ENCODE measurements around the gene MYH16.
"Not testable (repeated sequence)": the region's sequence is repeated elsewhere in the genome, so short reads cannot be mapped to it uniquely, and the experiment has no call there.

MYH16 gene

GRCh38 chr7:99260395-99260794, 12.2 kb upstream of the MYH16 start:
- no peak for FAIRE-seq

DNA sequence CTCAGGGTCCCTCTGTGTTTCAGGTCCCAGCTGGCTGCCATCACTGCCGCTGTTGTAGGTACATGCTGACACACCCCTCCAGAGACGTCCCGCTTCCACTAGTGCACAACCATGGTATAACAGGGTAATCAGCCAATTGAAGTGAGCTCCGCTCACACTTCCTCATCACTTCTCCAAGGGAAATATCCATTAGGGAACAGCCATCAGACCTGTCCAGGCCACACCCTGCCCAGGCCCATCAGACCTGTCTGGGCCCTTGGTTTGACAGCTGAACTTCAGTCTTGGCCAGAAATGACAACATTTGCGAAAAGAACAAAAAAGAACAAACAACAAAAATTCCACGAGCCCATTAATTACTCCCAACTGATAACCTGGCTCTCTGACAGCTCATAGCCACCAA, 11.0 kb upstream of the MYH16 start:
- FAIRE-seq = no peak

DNA sequence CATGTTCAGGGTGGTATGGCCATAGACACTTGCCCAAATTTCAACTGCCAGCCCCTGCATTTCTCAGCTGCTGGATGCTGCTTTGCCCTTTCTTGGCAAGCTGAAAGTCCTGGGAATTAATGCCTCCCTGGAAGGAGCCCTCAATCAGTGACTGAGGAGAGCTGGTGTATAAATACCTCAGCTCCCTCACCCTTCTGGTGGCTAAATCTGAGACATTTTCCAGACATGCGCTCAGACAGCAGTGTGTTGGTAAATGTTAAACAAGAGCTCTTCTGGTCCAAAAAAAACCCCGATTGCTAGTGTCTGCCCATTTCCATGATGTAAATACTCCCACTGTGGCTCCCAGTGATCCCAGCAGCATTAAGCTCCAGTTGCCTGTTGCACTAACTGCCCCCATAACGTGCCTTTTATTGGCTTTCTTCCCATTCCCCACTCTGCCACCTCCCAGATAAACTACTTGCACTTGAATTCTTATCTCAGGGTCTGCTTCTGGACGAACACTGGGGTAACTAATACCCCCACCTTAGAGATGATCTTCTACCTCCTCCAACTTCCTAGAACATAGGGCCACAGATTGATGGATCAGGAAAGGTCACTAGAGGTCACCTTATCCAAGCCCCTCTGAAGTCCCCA, 6.7 kb upstream of the MYH16 start:
- no peak for FAIRE-seq

DNA sequence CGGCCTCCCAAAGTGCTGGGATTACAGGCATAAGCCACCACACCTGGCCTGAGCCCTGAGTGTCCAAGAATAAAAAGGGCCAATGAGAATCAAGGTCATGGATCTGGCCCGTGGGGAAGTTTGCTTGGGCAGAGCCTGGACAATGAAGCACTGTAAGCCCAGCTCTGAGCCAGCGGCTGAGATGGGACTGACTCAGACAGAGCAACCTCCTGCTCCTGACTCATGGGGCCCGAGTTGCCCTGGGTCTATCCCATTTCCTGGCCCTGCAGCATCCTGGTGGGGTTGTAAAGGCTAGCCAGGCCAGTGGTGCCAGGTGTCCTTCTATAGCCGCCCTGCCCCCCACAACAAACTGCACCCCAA, 5.2 kb upstream of the MYH16 start:
- no peak for FAIRE-seq

DNA sequence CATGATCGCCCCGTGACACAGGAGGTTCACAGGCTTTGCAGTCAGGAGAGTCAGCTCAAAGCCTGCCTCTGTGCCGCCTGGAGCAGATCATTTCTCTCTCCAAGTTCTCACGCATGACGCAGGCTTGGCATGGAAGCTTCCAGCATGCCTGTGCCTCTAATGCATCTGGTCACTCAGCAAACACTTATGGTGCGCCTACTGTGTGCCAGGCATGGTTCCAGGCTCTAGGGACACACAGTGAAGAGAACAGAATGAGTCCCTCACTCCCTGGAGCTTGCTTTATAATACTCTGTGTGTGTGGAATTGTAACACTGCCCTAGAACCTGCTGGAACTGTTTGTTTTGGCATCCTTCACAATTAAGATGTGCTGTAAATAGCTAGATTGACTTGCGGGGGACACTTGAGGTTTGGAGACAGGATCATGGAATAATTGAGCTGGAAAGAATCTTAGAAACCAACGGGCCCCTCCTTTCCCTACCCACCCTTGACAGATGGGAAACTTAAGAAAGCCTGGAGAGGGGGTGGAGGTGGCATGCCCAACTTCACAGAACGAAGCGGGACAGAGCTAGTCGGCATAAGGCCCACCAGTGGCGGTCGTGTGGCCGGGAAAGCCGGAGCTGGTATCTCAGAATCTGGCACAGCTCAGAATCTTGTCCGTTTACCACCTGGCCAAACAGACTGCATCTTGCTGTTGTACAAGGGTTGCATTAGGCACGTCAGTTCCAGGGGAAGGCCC, 4.6 kb upstream of the MYH16 start:
- FAIRE-seq = no peak

- FAIRE-seq = no peak
Measured at GRCh38 chr7:99268577-99268908, 4.1 kb upstream of the MYH16 start.

GRCh38 chr7:99270702-99271101, 1.9 kb upstream of the MYH16 start:
- no peak for FAIRE-seq

GRCh38 chr7:99273561-99273960, 922 bp downstream of the MYH16 start:
- FAIRE-seq = not testable (repeated sequence)

GRCh38 chr7:99274908-99275307, 2.3 kb downstream of the MYH16 start:
- FAIRE-seq = not testable (repeated sequence)

GRCh38 chr7:99275496-99275895, 2.9 kb downstream of the MYH16 start:
- no peak for FAIRE-seq

GRCh38 chr7:99278180-99278579, 5.5 kb downstream of the MYH16 start:
- FAIRE-seq = no peak

DNA sequence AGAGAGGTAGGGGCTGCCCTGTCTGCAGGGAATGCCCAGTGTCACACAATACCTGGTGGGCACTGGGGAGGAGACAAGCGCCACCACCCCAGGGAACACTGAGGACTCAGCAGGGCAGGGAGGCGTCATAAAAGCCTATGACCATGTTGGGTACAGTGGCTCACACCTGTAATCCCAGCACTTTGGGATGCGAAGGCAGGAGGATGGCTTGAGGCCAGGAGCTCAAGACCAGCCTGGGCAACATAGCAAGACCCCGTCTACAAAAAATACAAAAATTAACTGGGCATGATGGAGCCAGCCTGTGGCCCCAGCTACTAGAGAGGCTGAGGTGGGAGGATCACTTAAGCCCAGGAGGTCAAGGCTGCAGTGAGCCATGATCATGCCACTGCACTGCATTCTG, 11.5 kb downstream of the MYH16 start:
- not testable (repeated sequence) for FAIRE-seq

- FAIRE-seq = no peak
Measured at GRCh38 chr7:99287779-99288534, 15.3 kb downstream of the MYH16 start.

GRCh38 chr7:99289185-99289584, 16.5 kb downstream of the MYH16 start:
- FAIRE-seq = no peak

DNA sequence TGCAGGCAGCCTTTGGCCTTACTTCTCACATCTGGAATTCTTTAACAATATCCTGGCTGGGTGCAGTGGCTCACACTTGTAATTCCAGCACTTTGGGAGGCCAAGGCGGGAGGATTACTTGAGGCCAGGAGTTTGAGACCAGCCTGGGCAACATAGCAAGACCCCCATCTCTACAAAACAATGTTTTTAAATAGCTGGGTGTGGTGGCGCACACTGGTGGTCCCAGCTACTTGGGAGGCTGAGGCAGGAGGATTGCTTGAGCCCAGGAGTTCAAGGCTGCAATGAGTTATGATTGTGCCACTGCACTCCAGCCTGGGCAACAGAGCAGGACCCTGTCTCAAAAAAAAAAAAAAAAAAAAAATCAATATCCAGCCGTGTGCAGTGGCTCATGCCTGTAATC, 17.5 kb downstream of the MYH16 start:
- FAIRE-seq = not testable (repeated sequence)

DNA sequence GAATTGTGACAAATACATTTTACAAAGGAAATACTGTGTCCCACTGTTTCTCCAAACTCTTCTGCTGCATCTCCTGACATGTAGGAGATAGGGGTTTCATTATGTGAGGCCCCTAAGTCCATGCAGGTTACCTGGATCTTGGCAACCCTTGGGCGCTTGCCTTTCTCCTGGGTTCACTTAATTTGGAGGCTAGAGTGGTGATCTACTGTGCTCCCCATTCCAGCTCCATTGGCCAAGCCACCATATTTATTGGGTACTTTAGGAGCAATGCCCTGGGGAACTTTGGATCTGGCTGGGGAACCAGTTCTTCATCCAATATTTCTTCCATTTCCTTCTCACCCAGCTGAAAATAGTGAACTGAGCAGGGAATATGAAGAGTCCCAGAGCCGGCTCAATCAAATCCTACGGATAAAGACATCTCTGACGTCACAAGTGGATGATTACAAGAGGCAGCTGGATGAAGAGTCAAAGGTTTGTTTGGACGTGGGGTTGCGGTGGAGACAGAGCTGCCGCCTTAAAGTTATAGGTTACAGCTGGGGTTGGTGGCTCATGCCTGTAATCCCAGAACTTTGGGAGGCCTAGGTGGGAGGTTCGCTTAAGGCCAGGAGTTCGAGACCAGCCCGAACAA, 18.5 kb downstream of the MYH16 start:
- FAIRE-seq = no peak

DNA sequence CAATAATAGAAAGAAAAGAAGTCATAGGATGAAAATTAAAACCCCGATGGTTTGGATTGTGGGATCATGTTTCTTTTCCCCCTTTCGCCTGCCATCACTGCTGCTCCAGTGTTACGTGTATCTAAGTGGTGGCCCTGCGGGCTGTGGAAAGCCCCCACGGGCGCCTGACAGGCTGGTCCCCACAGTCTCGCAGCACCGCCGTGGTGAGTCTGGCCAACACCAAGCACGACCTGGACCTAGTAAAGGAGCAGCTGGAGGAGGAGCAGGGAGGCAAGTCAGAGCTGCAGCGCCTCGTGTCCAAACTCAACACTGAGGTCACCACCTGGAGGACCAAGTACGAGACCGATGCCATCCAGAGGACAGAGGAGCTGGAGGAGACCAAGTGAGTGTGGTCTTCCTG, 19.5 kb downstream of the MYH16 start:
- FAIRE-seq = no peak

DNA sequence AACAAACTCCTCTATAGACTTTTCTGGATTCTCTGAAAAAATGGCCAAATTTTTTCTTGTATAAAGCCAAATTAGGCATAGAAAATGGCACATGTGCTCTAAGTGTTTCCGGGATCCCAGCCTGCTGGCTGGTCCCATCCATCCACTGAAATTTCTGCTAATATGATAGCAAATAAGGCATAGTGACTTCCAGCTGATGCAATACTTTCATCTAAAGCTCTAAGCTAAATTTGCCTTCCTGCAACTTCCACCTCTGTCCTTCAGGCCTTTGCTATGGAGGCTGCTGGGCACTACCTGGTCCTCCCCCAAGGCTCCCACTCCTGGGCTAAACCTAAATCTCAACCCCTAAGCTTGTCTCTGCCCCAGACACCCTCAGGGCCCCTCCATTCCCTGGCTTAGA, 20.5 kb downstream of the MYH16 start:
- FAIRE-seq = no peak

- no peak for FAIRE-seq
Measured at GRCh38 chr7:99293650-99294049, 21.0 kb downstream of the MYH16 start.

DNA sequence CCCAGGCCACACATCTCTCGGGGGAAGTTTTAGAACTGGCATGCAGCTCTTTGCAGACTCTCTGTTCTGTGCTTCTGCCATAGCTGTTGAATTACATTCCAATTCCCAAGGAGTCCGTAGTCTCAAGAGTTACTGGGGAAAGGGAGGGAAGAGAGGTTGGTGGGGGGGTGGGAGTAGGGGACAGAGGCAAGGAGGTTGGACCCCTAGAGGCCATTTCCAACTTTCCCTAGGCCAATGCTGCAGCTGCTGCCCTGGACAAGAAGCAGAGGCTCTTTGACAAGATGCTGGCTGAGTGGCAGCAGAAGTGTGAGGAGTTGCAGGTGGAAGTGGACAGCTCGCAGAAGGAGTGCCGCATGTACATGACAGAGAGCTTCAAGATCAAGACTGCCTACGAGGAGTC, 23.8 kb downstream of the MYH16 start:
- FAIRE-seq = no peak

- no peak for FAIRE-seq
Measured at GRCh38 chr7:99301496-99301895, 28.9 kb downstream of the MYH16 start.

GRCh38 chr7:99305473-99306260, 33.0 kb downstream of the MYH16 start:
- no peak for FAIRE-seq
